ENCODE data around the gene LDLRAD3.

- TF ChIP-seq CTCF (IDR thresholded peaks at IDR 0.05; ENCODE audit: insufficient read depth, low read depth, low read length), result no peak
- no peak for TF ChIP-seq EZH2 (IDR thresholded peaks at IDR 0.05; ENCODE audit: insufficient read depth, low read length)
Observed at GRCh38 chr11:36019722-36020121, 75.9 kb downstream of the LDLRAD3 start.
